ENCODE results near the gene ZFP82.

GRCh38 chr19:36421749-36422481 is 3.5 kb upstream of the ZFP82 start:
- no peak for TF ChIP-seq POLR2A (IDR thresholded peaks at IDR 0.05)
- TF ChIP-seq CTCF (IDR thresholded peaks at IDR 0.05): no peak

All from adrenal gland (tissue), 5 donors.